Upper lobe of left lung (tissue), 6 donors: Measurements from ENCODE around the gene IGFBP7. TPM values are rescaled to one million over a fixed set of nuclear protein-coding genes. Genes with fewer than 3 reads are reported as not detected.

ENCODE experiments used
- ATAC-seq, 2 donors: fragments of 200-7000 bp; cut with Tn5 transposase; one replicate each; pipeline ENCODE4 v1.9.1; 2022; ENCODE audit warnings: mild to moderate bottlenecking in 2 of 2, moderate library complexity in 2 of 2; ENCODE audit not compliant: low FRiP score in 2 of 2
- DNase-seq, 2 donors: peaks; one replicate each; pipeline ENCODE4 v3.0.0-alpha.2; 2019 to 2020
- H3K27ac ChIP-seq, 4 donors: fragments of 200-600 bp; sonication (generic); one replicate each; pipeline ENCODE4 v1.5.1; 2016 to 2019
- H3K27me3 ChIP-seq, 4 donors: fragments of 200-600 bp; sonication (generic); one replicate each; pipeline ENCODE4 v1.5.1; 2017 to 2019
- H3K36me3 ChIP-seq, 4 donors: fragments of 200-600 bp; sonication (generic); one replicate each; pipeline ENCODE4 v1.5.1; 2016 to 2019
- H3K4me1 ChIP-seq, 4 donors: fragments of 200-600 bp; sonication (generic); one replicate each; pipeline ENCODE4 v1.5.1; 2018 to 2019
- H3K4me3 ChIP-seq, 4 donors: fragments of 200-600 bp; sonication (generic); one replicate each; pipeline ENCODE4 v1.5.1; 2017 to 2019; ENCODE audit warnings: mild to moderate bottlenecking in 2 of 4, moderate library complexity in 1 of 4
- H3K9me3 ChIP-seq, 4 donors: fragments of 200-600 bp; sonication (generic); one replicate each; pipeline ENCODE4 v1.5.1; 2018 to 2019
- EP300 ChIP-seq, 4 donors: sonication (generic); formaldehyde crosslinking; IDR thresholded peaks; one replicate each; pipeline ENCODE4 v1.5.1; 2017; ENCODE audit warnings: antibody characterized with exemption in 4 of 4, control low read depth in 2 of 4
- POLR2A ChIP-seq, 4 donors: fragments of 450-650 bp; IDR thresholded peaks; one replicate each; pipeline ENCODE4 v1.5.1; 2016 to 2017; ENCODE audit warnings: antibody characterized with exemption in 4 of 4, mild to moderate bottlenecking in 2 of 4
- POLR2AphosphoS5 ChIP-seq, 2 donors: sonication (generic); formaldehyde crosslinking; IDR thresholded peaks; one replicate each; pipeline ENCODE4 v1.5.1; 2017; ENCODE audit warnings: antibody characterized with exemption in 2 of 2
- WGBS, 2 donors: methylation state at CpG; one replicate each; pipeline ENCODE4 v1.1.5; 2017 to 2018; 5-methylcytosine and 5-hydroxymethylcytosine counted together
- total RNA-seq, 6 donors: library from RNA; depleted of rRNA in 4 of 6; stranded (reverse); fragments of >200 nt in 4 of 6; gene quantifications; one replicate each; pipeline versions ENCODE4 v1.1.0 to v1.2.1, GENCODE V29; 2016 to 2021
- TF ChIP-seq, protein P1 (sequence below), 6 experiments: fragments of 450-650 bp in 4 of 6; fragments of 200-600 bp in 2 of 6; sonication (generic) in 2 of 6; IDR thresholded peaks; one replicate each; pipeline ENCODE4 v1.5.1; 2016 to 2019; ENCODE audit warnings: antibody characterized with exemption in 6 of 6
- donor health status: DM: no; HTN: no; CAD: no; lungs with moderate emphysema.
- donor health status: DM: no; HTN: yes; CAD: no; lungs with severe emphysema.

Gene IGFBP7
- total RNA-seq, 6 donors from 2014 or later: 105 to 705 (median 359) TPM

GRCh38 chr4:57083090-57083489, 27.1 kb downstream of the IGFBP7 start:
- TF ChIP-seq, protein P1, sequence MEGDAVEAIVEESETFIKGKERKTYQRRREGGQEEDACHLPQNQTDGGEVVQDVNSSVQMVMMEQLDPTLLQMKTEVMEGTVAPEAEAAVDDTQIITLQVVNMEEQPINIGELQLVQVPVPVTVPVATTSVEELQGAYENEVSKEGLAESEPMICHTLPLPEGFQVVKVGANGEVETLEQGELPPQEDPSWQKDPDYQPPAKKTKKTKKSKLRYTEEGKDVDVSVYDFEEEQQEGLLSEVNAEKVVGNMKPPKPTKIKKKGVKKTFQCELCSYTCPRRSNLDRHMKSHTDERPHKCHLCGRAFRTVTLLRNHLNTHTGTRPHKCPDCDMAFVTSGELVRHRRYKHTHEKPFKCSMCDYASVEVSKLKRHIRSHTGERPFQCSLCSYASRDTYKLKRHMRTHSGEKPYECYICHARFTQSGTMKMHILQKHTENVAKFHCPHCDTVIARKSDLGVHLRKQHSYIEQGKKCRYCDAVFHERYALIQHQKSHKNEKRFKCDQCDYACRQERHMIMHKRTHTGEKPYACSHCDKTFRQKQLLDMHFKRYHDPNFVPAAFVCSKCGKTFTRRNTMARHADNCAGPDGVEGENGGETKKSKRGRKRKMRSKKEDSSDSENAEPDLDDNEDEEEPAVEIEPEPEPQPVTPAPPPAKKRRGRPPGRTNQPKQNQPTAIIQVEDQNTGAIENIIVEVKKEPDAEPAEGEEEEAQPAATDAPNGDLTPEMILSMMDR (IDR thresholded peaks at IDR 0.05): no peak
- TF ChIP-seq POLR2A (IDR thresholded peaks at IDR 0.05): no peak
- TF ChIP-seq POLR2AphosphoS5 (IDR thresholded peaks at IDR 0.05): no peak
- TF ChIP-seq EP300 (IDR thresholded peaks at IDR 0.05): no peak
- H3K9me3 ChIP-seq: no peaks in the 10 kb centered on the region
- H3K27me3 ChIP-seq: no peaks in the 10 kb centered on the region
- no peak overlapping the region for H3K4me3 ChIP-seq
- no peaks in the 10 kb centered on the region for H3K36me3 ChIP-seq
- H3K27ac ChIP-seq: no peak overlapping the region
- no peak for DNase-seq
- ATAC-seq: no peak
- H3K4me1 ChIP-seq: peaks cover 11 to 25% (median 20%) of the 10 kb centered on the region in 4 donors
- 25 to 26% methylated on average over 2 of the region's 2 CpGs for WGBS, 2 donors

GRCh38 chr4:57081651-57082621, 28.2 kb downstream of the IGFBP7 start:
- Histone ChIP-seq H3K27me3 (no peaks in the 10 kb centered on the region), H3K36me3 (no peaks in the 10 kb centered on the region), H3K27ac (peak overlapping the region; percentile 47 to 71 (median 62)), H3K4me1 (peaks cover 11 to 25% (median 20%) of the 10 kb centered on the region in 4 donors), H3K4me3 (no peak overlapping the region), H3K9me3 (no peaks in the 10 kb centered on the region)
- ATAC-seq (no peak), DNase-seq (no peak)
- TF ChIP-seq POLR2AphosphoS5 (IDR thresholded peaks at IDR 0.05): no peak
- 66 to 70% methylated on average over 9 of the region's 9 CpGs for WGBS, 2 donors

DNA sequence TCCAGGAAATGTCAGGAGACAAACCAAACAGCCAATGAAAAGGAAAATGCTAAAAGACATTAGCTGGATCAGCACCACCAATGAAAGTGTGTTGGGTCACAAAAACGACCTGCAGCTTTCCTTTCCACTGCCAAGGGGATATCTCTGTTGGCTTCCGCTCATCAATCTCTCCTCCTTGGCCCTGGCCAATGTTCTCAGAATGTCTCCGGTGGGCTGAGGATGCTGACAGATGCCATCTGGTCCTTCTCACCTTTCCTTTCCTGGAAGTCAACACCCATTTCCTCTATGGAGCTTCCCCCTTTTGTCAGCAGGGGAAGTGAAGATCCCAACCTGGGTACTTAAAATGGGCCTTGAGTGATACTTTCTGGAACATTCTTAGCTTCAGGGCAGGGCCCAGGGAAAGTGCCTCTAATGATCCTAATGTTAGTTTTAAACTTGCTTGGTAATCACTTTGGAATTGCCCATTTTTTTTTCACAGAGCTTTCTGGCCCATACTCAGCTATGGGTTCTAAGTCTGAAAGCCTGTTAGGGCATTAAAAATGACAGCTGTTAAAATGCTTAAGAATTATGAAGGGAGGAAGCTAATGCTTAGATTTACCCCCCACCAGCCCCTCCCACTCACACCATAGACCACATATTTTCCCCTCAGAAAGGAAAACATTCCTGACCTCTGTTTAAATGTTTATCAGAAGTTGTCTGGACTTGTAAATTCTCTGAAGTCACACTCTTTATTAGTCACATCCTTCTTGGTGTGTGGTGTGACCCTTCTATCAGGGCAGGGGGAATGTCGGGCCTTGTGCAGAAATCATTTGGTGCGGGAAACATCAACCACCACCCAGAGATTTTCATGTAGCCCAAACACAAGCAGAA, 29.2 kb downstream of the IGFBP7 start:
- H3K27me3 ChIP-seq: no peaks in the 10 kb centered on the region
- ATAC-seq (peak; percentile 62 to 68), DNase-seq (no peak)
- 50 to 53% methylated on average over 5 of the region's 5 CpGs for WGBS, 2 donors
- no peak for TF ChIP-seq POLR2AphosphoS5 (IDR thresholded peaks at IDR 0.05)
- no peak for TF ChIP-seq POLR2A (IDR thresholded peaks at IDR 0.05)
- TF ChIP-seq, protein P1 (IDR thresholded peaks at IDR 0.05): no peak
- peak in 2 of 4 donors; percentile 15 to 57 for TF ChIP-seq EP300 (IDR thresholded peaks at IDR 0.05)
- no peak overlapping the region for H3K4me3 ChIP-seq
- H3K4me1 ChIP-seq: peaks cover 11 to 25% (median 20%) of the 10 kb centered on the region in 4 donors
- H3K36me3 ChIP-seq: no peaks in the 10 kb centered on the region
- H3K9me3 ChIP-seq: no peaks in the 10 kb centered on the region
- peak overlapping the region; percentile 47 to 71 (median 62) for H3K27ac ChIP-seq

- Histone ChIP-seq H3K4me3 (no peak overlapping the region), H3K27me3 (no peaks in the 10 kb centered on the region), H3K9me3 (no peaks in the 10 kb centered on the region), H3K36me3 (no peaks in the 10 kb centered on the region), H3K4me1 (peaks cover 11 to 25% (median 23%) of the 10 kb centered on the region in 4 donors), H3K27ac (peak overlapping the region in 3 of 4 donors; percentile 8 to 32 (median 27))
- TF ChIP-seq, protein P1 (IDR thresholded peaks at IDR 0.05): no peak
- TF ChIP-seq POLR2AphosphoS5 (IDR thresholded peaks at IDR 0.05): no peak
- no peak for TF ChIP-seq EP300 (IDR thresholded peaks at IDR 0.05)
- TF ChIP-seq POLR2A (IDR thresholded peaks at IDR 0.05): no peak
- WGBS, 2 donors: 53 to 57% methylated on average over 10 of the region's 10 CpGs
- peak in 1 of 2 donors; percentile 28 for DNase-seq
- peak in 1 of 2 donors; percentile 31 for ATAC-seq
These were observed 31.3 kb downstream of the IGFBP7 start for GRCh38 chr4:57078685-57079521.
